OCI-LY7 (cell line): Measurements from ENCODE around the gene OR2B2. TPM values are rescaled to one million over a fixed set of nuclear protein-coding genes. Genes with fewer than 3 reads are reported as not detected.

Experiments used
- BruUV-seq: library from RNA; stranded (reverse); fragments of 400-500 nt; replicated peaks from 2 replicates; lab custom pipeline; 2021; lab: Mats Ljungman, UMichigan
- CTCF ChIA-PET: fragments of 300-600 bp; sonication (Branson Sonifier 250); formaldehyde crosslinking; loops from one replicate; lab custom pipeline; 2022; ENCODE audit warnings: antibody characterized with exemption; ENCODE audit not compliant: unreplicated experiment; lab: Charles Lee
- POLR2A ChIA-PET: fragments of 300-600 bp; sonication (Branson Sonifier 250); formaldehyde crosslinking; loops from one replicate; lab custom pipeline; 2022; ENCODE audit warnings: antibody characterized with exemption; lab: Charles Lee
- DNase-seq: peaks from one replicate; pipeline ENCODE4 v3.0.0-alpha.2; 2015; ENCODE audit warnings: low spot score
- H2AFZ ChIP-seq: fragments of 200-600 bp; sonication (generic), shearing (Covaris generic); 2 replicates; pipeline ENCODE4 v1.6.1; 2014; ENCODE audit warnings: mild to moderate bottlenecking, antibody characterized with exemption, low read length, moderate library complexity
- H3K27ac ChIP-seq: fragments of 200-600 bp; sonication (generic); 2 replicates; pipeline ENCODE4 v1.5.1; 2014; ENCODE audit warnings: mixed run types, low read depth, mild to moderate bottlenecking, moderate library complexity, low read length, inconsistent platforms; ENCODE audit not compliant: poor library complexity, severe bottlenecking
- H3K36me3 ChIP-seq: fragments of 200-600 bp; sonication (generic); 2 replicates; pipeline ENCODE4 v1.6.1; 2014; ENCODE audit warnings: mild to moderate bottlenecking, antibody characterized with exemption, low read length, moderate library complexity, mixed read lengths; ENCODE audit not compliant: insufficient read depth
- H3K4me1 ChIP-seq: fragments of 200-600 bp; sonication (generic); 2 replicates; pipeline ENCODE4 v1.5.1; 2014; ENCODE audit warnings: mild to moderate bottlenecking, low read length; ENCODE audit not compliant: insufficient read depth, poor library complexity, severe bottlenecking
- H3K4me2 ChIP-seq: fragments of 200-600 bp; sonication (generic); 2 replicates; pipeline ENCODE4 v1.6.1; 2014; ENCODE audit warnings: mild to moderate bottlenecking, low read length
- H3K4me3 ChIP-seq: fragments of 200-600 bp; sonication (generic); 2 replicates; pipeline ENCODE4 v1.5.1; 2014; ENCODE audit warnings: mild to moderate bottlenecking, low read depth, low read length; ENCODE audit not compliant: poor library complexity, severe bottlenecking
- H3K79me2 ChIP-seq: fragments of 200-600 bp; sonication (generic); 2 replicates; pipeline ENCODE4 v1.6.1; 2016; ENCODE audit warnings: low read depth, mild to moderate bottlenecking, low read length, moderate library complexity, mixed read lengths; ENCODE audit not compliant: insufficient read depth
- H3K9me2 ChIP-seq: fragments of 200-600 bp; sonication (generic); 2 replicates; pipeline ENCODE4 v1.6.1; 2016; ENCODE audit warnings: mild to moderate bottlenecking, low read length, mixed read lengths; ENCODE audit not compliant: insufficient read depth
- H3K9me3 ChIP-seq: fragments of 200-600 bp; sonication (generic); 2 replicates; pipeline ENCODE4 v1.6.1; 2014; ENCODE audit warnings: mild to moderate bottlenecking, mixed run types, low read length, mixed read lengths
- H4K20me1 ChIP-seq: fragments of 200-600 bp; sonication (generic); 2 replicates; pipeline ENCODE4 v1.6.1; 2014; ENCODE audit warnings: mild to moderate bottlenecking, antibody characterized with exemption, low read length, moderate library complexity, mixed read lengths; ENCODE audit not compliant: insufficient read depth
- EZH2phosphoT487 ChIP-seq: fragments of 200-600 bp; sonication (generic); IDR thresholded peaks from 2 replicates; pipeline ENCODE4 v1.6.1; 2018; ENCODE audit warnings: low read depth, borderline replicate concordance, mild to moderate bottlenecking, mixed run types, antibody characterized with exemption, low read length, moderate library complexity, mixed read lengths
- intact Hi-C: fragments of 100-400 bp; cut with micrococcal nuclease; formaldehyde crosslinking; loops from one replicate; pipeline ENCODE4 v1.10.0; 2022; ENCODE audit not compliant: unreplicated experiment
- total RNA-seq, 2 experiments: library from RNA; depleted of rRNA in 1 of 2; stranded (reverse); fragments of >200 nt in 1 of 2; shearing (Covaris generic) in 1 of 2; gene quantifications; 2 replicates each; pipeline ENCODE4 v1.2.3, GENCODE V29; 2014 to 2022
- TF ChIP-seq, protein P1 (sequence below): fragments of 200-600 bp; sonication (generic); conservative IDR thresholded peaks from 2 replicates; pipeline ENCODE4 v1.5.1; 2014; ENCODE audit warnings: mild to moderate bottlenecking, antibody characterized with exemption, low read length, moderate library complexity, mixed read lengths

Gene OR2B2
- total RNA-seq, 2 experiments from 2014 or later, result not detected

DNA sequence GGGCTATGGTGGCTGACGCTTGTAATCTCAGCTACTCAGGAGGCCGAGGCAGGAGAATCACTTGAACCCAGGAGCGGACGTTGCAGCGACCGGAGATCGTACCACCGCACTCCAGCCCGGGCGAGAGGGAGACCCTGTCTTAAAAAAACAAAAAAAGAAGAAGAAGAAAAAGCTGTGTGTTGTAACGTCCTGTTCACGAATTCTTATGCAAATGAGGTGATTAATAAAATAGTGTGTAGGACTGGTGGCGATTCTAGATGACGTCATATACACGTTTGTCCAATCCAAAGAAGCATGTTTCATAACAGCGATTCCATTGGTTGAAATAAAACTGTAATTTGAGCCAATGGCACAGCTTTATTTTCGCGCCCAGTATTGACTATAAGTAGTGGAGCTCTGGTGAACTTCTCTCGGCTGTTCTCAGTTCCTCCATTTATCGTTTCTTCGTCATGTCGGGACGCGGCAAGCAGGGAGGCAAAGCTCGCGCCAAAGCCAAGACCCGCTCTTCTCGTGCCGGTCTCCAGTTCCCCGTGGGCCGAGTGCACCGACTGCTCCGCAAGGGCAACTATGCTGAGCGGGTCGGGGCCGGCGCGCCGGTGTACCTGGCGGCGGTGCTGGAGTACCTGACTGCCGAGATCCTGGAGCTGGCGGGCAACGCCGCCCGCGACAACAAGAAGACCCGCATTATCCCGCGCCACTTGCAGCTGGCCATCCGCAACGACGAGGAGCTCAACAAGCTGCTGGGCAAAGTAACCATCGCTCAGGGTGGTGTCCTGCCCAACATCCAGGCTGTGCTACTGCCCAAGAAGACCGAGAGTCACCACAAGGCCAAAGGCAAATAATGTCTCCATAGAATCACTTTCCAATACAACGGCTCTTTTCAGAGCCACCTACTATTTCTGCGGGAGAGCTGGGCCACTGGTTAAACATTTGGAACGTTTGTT lies 47.0 kb downstream of the OR2B2 start:
- Histone ChIP-seq H3K9me3 (no peaks in the 10 kb centered on the region), H4K20me1 (no peaks in the 10 kb centered on the region), H3K27ac (peak overlapping the region; percentile 99), H3K4me2 (peak overlapping the region; percentile 71), H3K79me2 (peaks cover 14% of the 10 kb centered on the region; the same call in 1 of the 2 replicates), H3K36me3 (no peaks in the 10 kb centered on the region), H3K9me2 (no peaks in the 10 kb centered on the region), H3K4me3 (peak overlapping the region; percentile 67), H3K4me1 (peaks cover 60% of the 10 kb centered on the region), H2AFZ (no peak overlapping the region)
- TF ChIP-seq, protein P1, sequence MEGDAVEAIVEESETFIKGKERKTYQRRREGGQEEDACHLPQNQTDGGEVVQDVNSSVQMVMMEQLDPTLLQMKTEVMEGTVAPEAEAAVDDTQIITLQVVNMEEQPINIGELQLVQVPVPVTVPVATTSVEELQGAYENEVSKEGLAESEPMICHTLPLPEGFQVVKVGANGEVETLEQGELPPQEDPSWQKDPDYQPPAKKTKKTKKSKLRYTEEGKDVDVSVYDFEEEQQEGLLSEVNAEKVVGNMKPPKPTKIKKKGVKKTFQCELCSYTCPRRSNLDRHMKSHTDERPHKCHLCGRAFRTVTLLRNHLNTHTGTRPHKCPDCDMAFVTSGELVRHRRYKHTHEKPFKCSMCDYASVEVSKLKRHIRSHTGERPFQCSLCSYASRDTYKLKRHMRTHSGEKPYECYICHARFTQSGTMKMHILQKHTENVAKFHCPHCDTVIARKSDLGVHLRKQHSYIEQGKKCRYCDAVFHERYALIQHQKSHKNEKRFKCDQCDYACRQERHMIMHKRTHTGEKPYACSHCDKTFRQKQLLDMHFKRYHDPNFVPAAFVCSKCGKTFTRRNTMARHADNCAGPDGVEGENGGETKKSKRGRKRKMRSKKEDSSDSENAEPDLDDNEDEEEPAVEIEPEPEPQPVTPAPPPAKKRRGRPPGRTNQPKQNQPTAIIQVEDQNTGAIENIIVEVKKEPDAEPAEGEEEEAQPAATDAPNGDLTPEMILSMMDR, result no peak
- TF ChIP-seq EZH2phosphoT487, result no peak
- intact Hi-C loops, result loop anchor here (1.0 to 5.0 kb wide), 2 partner anchors 27 to 1708 kb away; a partner anchor contains a TSS
- ChIA-PET CTCF (interaction anchor here (1.1 to 1.4 kb wide), 2 partner anchors 26 to 29 kb away, joined by 3 to 5 read pairs; no protein-coding TSS in a partner anchor), POLR2A (interaction anchor here (0.5 to 27.1 kb wide), 46 partner anchors 7 to 1839 kb away, joined by 3 to 1237 read pairs (median 6); a partner anchor contains a TSS)
- TSS peak; percentile 99 for BruUV-seq
- peak; percentile 99 for DNase-seq

DNA sequence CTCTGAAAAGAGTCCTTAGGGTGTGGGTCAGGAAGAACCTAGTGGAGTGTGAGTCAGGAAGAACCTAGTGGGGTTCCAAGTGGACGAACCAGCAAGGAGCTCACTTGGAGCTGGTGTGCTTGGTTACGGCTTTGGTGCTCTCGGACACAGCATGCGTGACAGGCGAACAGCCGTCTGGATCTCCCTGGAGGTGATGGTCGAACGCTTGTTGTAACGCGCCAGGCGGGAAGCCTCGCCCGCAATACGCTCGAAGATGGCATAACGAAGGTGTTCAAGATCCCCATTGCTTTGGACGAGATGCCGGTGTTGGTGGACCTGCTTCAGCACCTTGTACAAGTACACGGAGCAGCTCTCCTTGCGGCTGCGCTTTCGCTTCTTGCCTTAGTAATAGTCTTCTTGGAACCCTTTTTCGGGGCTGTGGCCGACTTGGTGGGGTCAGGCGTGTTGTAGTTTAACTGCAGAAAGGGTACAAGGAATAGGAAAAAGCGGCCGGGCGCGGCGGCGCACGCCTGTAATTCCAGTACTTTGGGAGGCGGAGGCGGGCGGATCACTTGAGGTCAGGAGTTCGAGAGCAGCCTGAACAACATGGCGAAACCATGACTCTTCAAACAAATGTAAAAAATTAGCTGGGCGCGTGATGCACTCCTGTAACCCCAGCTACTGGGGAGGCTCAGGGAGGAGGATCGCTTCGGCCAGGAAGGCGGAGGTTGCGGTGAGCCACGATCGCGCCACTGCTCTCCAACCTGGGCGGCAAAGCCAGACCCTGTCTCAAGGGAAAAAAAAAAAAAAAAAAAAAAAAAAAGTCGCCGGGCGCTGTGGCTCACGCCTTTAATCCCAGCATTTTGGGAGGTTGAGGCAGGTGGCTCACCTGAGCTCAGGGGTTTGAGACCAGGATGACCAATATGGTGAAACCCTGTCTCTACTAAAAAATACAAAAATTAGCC lies 48.0 kb downstream of the OR2B2 start:
- Histone ChIP-seq H3K4me2 (peak overlapping the region; percentile 71), H3K9me3 (no peaks in the 10 kb centered on the region), H3K36me3 (no peaks in the 10 kb centered on the region), H2AFZ (no peak overlapping the region), H3K9me2 (no peaks in the 10 kb centered on the region), H3K79me2 (peaks cover 14% of the 10 kb centered on the region; the same call in 1 of the 2 replicates), H3K4me1 (peaks cover 57% of the 10 kb centered on the region), H3K4me3 (peak overlapping the region; percentile 67), H4K20me1 (no peaks in the 10 kb centered on the region), H3K27ac (peak overlapping the region; percentile 99)
- intact Hi-C loops, result no loop called here
- TF ChIP-seq, protein P1, result no peak
- no peak for TF ChIP-seq EZH2phosphoT487
- BruUV-seq, result TSS peak; percentile 58
- peak; percentile 68 for DNase-seq
- ChIA-PET POLR2A (interaction anchor here (0.6 to 27.1 kb wide), 34 partner anchors 8 to 1838 kb away, joined by 3 to 1237 read pairs (median 6); a partner anchor contains a TSS), CTCF (interaction anchor here (1.1 to 1.4 kb wide), 2 partner anchors 25 to 28 kb away, joined by 3 to 5 read pairs; no protein-coding TSS in a partner anchor)
